GM12878 (cell line): Measurements from ENCODE around the gene CDC42BPA. TPM values are rescaled to one million over a fixed set of nuclear protein-coding genes. Genes with fewer than 3 reads are reported as not detected.

ENCODE experiments used
- ATAC-seq: fragments of 200-7000 bp; cut with Tn5 transposase; 3 replicates; pipeline ENCODE4 v1.9.1; 2020; ENCODE audit warnings: mild to moderate bottlenecking, moderate library complexity
- BruUV-seq: library from RNA; stranded (reverse); fragments of 400-500 nt; replicated peaks from 2 replicates; lab custom pipeline; 2021; lab: Mats Ljungman, UMichigan
- CTCF ChIA-PET: fragments of 300-600 bp; sonication (Branson Sonifier 250); formaldehyde crosslinking; extraction: SDS; loops from one replicate; lab custom pipeline; 2021; ENCODE audit warnings: inconsistent platforms; lab: Yijun Ruan, JAX
- POLR2A ChIA-PET: fragments of 350-600 bp; formaldehyde crosslinking; extraction: SDS; loops from one replicate; lab custom pipeline; 2021; ENCODE audit warnings: inconsistent platforms; lab: Charles Lee
- RAD21 ChIA-PET: fragments of 300-600 bp; sonication (Branson Sonifier 250); formaldehyde crosslinking; loops from one replicate; lab custom pipeline; 2023; ENCODE audit warnings: antibody characterized with exemption; ENCODE audit not compliant: unreplicated experiment; lab: Charles Lee
- SMC1A ChIA-PET: fragments of 300-600 bp; sonication (Branson Sonifier 250); formaldehyde crosslinking; loops from one replicate; lab custom pipeline; 2023; ENCODE audit not compliant: unreplicated experiment, uncharacterized antibody; lab: Charles Lee
- DNase-seq: peaks from one replicate; pipeline ENCODE4 v3.0.0-alpha.2; 2011; ENCODE audit warnings: low read depth, low spot score
- FAIRE-seq: peaks from 3 replicates; lab custom pipeline; 2011; peaks lifted over from hg19 to GRCh38; lab: Jason Lieb, UNC
- H2AFZ ChIP-seq: 2 replicates; pipeline ENCODE4 v1.6.0; 2011; ENCODE audit warnings: low read depth, low read length, control low read depth; ENCODE audit not compliant: control insufficient read depth
- H3K27ac ChIP-seq: 2 replicates; pipeline ENCODE4 v1.5.1; 2011; ENCODE audit warnings: control low read depth; ENCODE audit not compliant: control insufficient read depth, insufficient read depth
- H3K27me3 ChIP-seq, 2 experiments: replicated peaks in 1 of 2; 2 replicates each; pipeline versions ENCODE4 v1.6.0 to v1.6.1; 2011; ENCODE audit warnings: low read length in 1 of 2; ENCODE audit not compliant: control insufficient read depth in 2 of 2, insufficient read depth in 2 of 2
- H3K36me3 ChIP-seq, 2 experiments: 2 replicates each; pipeline ENCODE4 v1.5.1; 2011; ENCODE audit warnings: low read length in 1 of 2; ENCODE audit not compliant: control insufficient read depth in 2 of 2, insufficient read depth in 2 of 2
- H3K4me1 ChIP-seq: 2 replicates; pipeline ENCODE4 v1.6.1; 2011; ENCODE audit warnings: mild to moderate bottlenecking, low read length, moderate library complexity, mixed read lengths; ENCODE audit not compliant: control insufficient read depth, insufficient read depth
- H3K4me2 ChIP-seq: 2 replicates; pipeline ENCODE4 v1.6.0; 2011; ENCODE audit warnings: control low read depth; ENCODE audit not compliant: control insufficient read depth, insufficient read depth
- H3K4me3 ChIP-seq: fragments of 200-600 bp; sonication (generic); 2 replicates; pipeline ENCODE4 v1.5.1; 2016
- H3K79me2 ChIP-seq: 2 replicates; pipeline ENCODE4 v1.6.0; 2011; ENCODE audit warnings: low read length; ENCODE audit not compliant: control insufficient read depth, insufficient read depth
- H3K9ac ChIP-seq: 2 replicates; pipeline ENCODE4 v1.8.0; 2011; ENCODE audit warnings: low read length, control low read depth, mixed read lengths; ENCODE audit not compliant: control insufficient read depth, insufficient read depth
- H3K9me3 ChIP-seq: replicated peaks from 3 replicates; pipeline ENCODE4 v1.5.1; 2011; ENCODE audit warnings: mild to moderate bottlenecking, low read length; ENCODE audit not compliant: control insufficient read depth, insufficient read depth
- H4K20me1 ChIP-seq: 2 replicates; pipeline ENCODE4 v1.6.0; 2011; ENCODE audit not compliant: control insufficient read depth, insufficient read depth
- BCLAF1 ChIP-seq: fragments of 450-650 bp; IDR thresholded peaks from 2 replicates; pipeline ENCODE4 v1.6.1; 2017; ENCODE audit warnings: antibody characterized with exemption, mild to moderate bottlenecking, moderate library complexity
- BHLHE40 ChIP-seq, 2 experiments: fragments of 450-650 bp in 1 of 2; IDR thresholded peaks; 2 replicates each; pipeline ENCODE4 v1.6.1; 2011 to 2017; ENCODE audit warnings: low read depth in 2 of 2, borderline replicate concordance in 1 of 2, improper control_type of control experiment in 1 of 2, low read length in 1 of 2, mild to moderate bottlenecking in 1 of 2
- E2F8 ChIP-seq: fragments of 450-650 bp; IDR thresholded peaks from 2 replicates; pipeline ENCODE4 v1.6.1; 2018; ENCODE audit warnings: mild to moderate bottlenecking, low read depth, moderate library complexity; ENCODE audit not compliant: partially characterized antibody
- FOXM1 ChIP-seq: IDR thresholded peaks from 2 replicates; pipeline ENCODE4 v1.6.1; 2012; ENCODE audit warnings: low read depth, mild to moderate bottlenecking, inconsistent platforms, low read length, moderate library complexity
- GATAD2B ChIP-seq: fragments of 450-650 bp; conservative IDR thresholded peaks from 2 replicates; pipeline ENCODE4 v1.6.1; 2017; ENCODE audit warnings: low read depth, mild to moderate bottlenecking, moderate library complexity
- HDGF ChIP-seq: fragments of 450-650 bp; IDR thresholded peaks from 2 replicates; pipeline ENCODE4 v1.6.1; 2016; ENCODE audit warnings: antibody characterized with exemption
- HSF1 ChIP-seq: fragments of 150-350 bp; IDR thresholded peaks from 2 replicates; pipeline ENCODE4 v1.6.1; 2014; ENCODE audit warnings: mild to moderate bottlenecking, low read depth, low read length
- MTA3 ChIP-seq: IDR thresholded peaks from 2 replicates; pipeline ENCODE4 v1.6.1; 2012; ENCODE audit warnings: low read length, inconsistent platforms, borderline replicate concordance
- PML ChIP-seq: IDR thresholded peaks from 2 replicates; pipeline ENCODE4 v1.6.1; 2012; ENCODE audit warnings: low read length, inconsistent platforms
- SMAD1 ChIP-seq: fragments of 450-650 bp; IDR thresholded peaks from 2 replicates; pipeline ENCODE4 v1.6.1; 2018; ENCODE audit warnings: mild to moderate bottlenecking, low read depth; ENCODE audit not compliant: partially characterized antibody
- ZBTB33 ChIP-seq: fragments of 450-650 bp; IDR thresholded peaks from 2 replicates; pipeline ENCODE4 v1.6.1; 2017; ENCODE audit warnings: mild to moderate bottlenecking
- ZNF274 ChIP-seq: IDR thresholded peaks from one replicate; pipeline ENCODE4 v1.8.0; 2011; ENCODE audit not compliant: insufficient read length, insufficient read depth
- ZNF384 ChIP-seq: IDR thresholded peaks from 2 replicates; pipeline ENCODE4 v1.6.1; 2012; ENCODE audit warnings: low read depth, mild to moderate bottlenecking, low read length, improper control_type of control experiment, borderline replicate concordance
- WGBS: methylation state at CpG from one replicate; pipeline ENCODE4 v1.1.6; 2016; ENCODE audit warnings: low lambda C conversion rate; ENCODE audit not compliant: insufficient replicate concordance, insufficient coverage; ENCODE audit errors: missing lambda C conversion rate; 5-methylcytosine and 5-hydroxymethylcytosine counted together
- in situ Hi-C: fragments of 300-500 bp; cut with MboI; formaldehyde crosslinking; loops from 9 replicates; pipeline ENCODE4 v1.14.3; 2018; ENCODE audit warnings: mixed read lengths
- intact Hi-C: fragments of 100-400 bp; cut with micrococcal nuclease; formaldehyde crosslinking; loops from one replicate; pipeline ENCODE4 v1.14.2; 2022; ENCODE audit not compliant: unreplicated experiment
- polyA plus RNA-seq, 11 experiments: library from polyadenylated mRNA; depleted of rRNA in 4 of 11; unstranded in 6 of 11; stranded (reverse) in 5 of 11; fragments of >200 nt; fragmentation: Nextera tagmentation in 4 of 11; fragmentation: Illumina TruSeq in 1 of 11; extraction: Ambion mirVana in 4 of 11; extraction: Trizol in 1 of 11; gene quantifications; 1 replicate in 1 of 11; 2 replicates in 10 of 11; pipeline versions ENCODE4 v1.2.1 to v1.2.3, GENCODE V29; 2011 to 2016; ENCODE audit warnings: inconsistent platforms in 2 of 11, missing spikeins in 2 of 11, low read depth in 1 of 11
- total RNA-seq, 4 experiments: library from RNA; depleted of rRNA in 3 of 4; stranded (reverse); fragments of >200 nt in 3 of 4; fragmentation: Illumina TruSeq in 1 of 4; extraction: Trizol in 1 of 4; gene quantifications; 2 replicates each; pipeline versions ENCODE4 v1.2.1 to v1.2.3, GENCODE V29; 2013 to 2021

CDC42BPA gene
- total and polyA plus RNA-seq, 10 of the 15 experiments (the other 5 are each of a cell fraction or from before 2014, with no cell fraction given): 0.02 to 0.52 (median 0.10) TPM

GRCh38 chr1:227300682-227301081 lies 17.6 kb downstream of the CDC42BPA start (continued):
- TF ChIP-seq HSF1 (no peak), PML (no peak), FOXM1 (no peak), GATAD2B (no peak), BHLHE40 (IDR thresholded peaks at IDR 0.05; ENCODE audit: borderline replicate concordance in 1 of 2, low read depth in 2 of 2, low read length in 1 of 2) (no peak), E2F8 (no peak)

GRCh38 chr1:227299688-227300087 lies 18.6 kb downstream of the CDC42BPA start:
- H3K27ac ChIP-seq: no peak overlapping the region
- H3K9me3 ChIP-seq: no peaks in the 10 kb centered on the region
- DNase-seq: no peak
- H3K4me3 ChIP-seq: no peak overlapping the region
- ChIA-PET RAD21 (no interaction called here), POLR2A (no interaction called here), CTCF (no interaction called here), SMC1A (no interaction called here)
- H3K4me1 ChIP-seq: no peaks in the 10 kb centered on the region
- TF ChIP-seq BCLAF1: no peak
- TF ChIP-seq GATAD2B: no peak
- TF ChIP-seq SMAD1: no peak
- no peak for TF ChIP-seq ZNF274
- no peak for TF ChIP-seq ZBTB33
- no peak for TF ChIP-seq HDGF
- TF ChIP-seq MTA3: no peak
- TF ChIP-seq ZNF384: no peak
- H3K9ac ChIP-seq: no peak overlapping the region
- no peaks in the 10 kb centered on the region for H3K36me3 ChIP-seq
- no peak overlapping the region for H3K4me2 ChIP-seq
- in situ Hi-C loops: no loop called here
- no peaks in the 10 kb centered on the region for H3K27me3 ChIP-seq
- no peak for FAIRE-seq
- 32% methylated on average over 4 of the region's 4 CpGs for WGBS
- no peaks in the 10 kb centered on the region for H3K79me2 ChIP-seq
- no peak overlapping the region for H2AFZ ChIP-seq
- intact Hi-C loops: no loop called here
- no peak for ATAC-seq
- H4K20me1 ChIP-seq: no peaks in the 10 kb centered on the region
- no TSS peak for BruUV-seq
